Effector memory CD4-positive, alpha-beta T cell (primary cell): Measurements from ENCODE around the gene GLCCI1.

Experiments
- DNase-seq, 3 donors: peaks; one replicate each; pipeline ENCODE4 v3.0.0-alpha.2; 2020
- H3K27ac ChIP-seq: 2 replicates; pipeline ENCODE4 v1.7.0; 2013; ENCODE audit warnings: mild to moderate bottlenecking, low read length, moderate library complexity; ENCODE audit not compliant: insufficient read depth, poor library complexity, severe bottlenecking
- H3K27me3 ChIP-seq: replicated peaks from 2 replicates; pipeline ENCODE4 v1.7.0; 2013; ENCODE audit warnings: mild to moderate bottlenecking, low read length; ENCODE audit not compliant: insufficient read depth, control insufficient read depth, poor library complexity, severe bottlenecking
- H3K36me3 ChIP-seq: 2 replicates; pipeline ENCODE4 v1.7.0; 2013; ENCODE audit warnings: mild to moderate bottlenecking, low read length, moderate library complexity; ENCODE audit not compliant: control insufficient read depth, insufficient read depth
- H3K4me1 ChIP-seq: 2 replicates; pipeline ENCODE4 v1.7.0; 2013; ENCODE audit warnings: low read length, mild to moderate bottlenecking; ENCODE audit not compliant: control insufficient read depth, insufficient read depth, poor library complexity, severe bottlenecking
- H3K4me3 ChIP-seq: 2 replicates; pipeline ENCODE4 v1.7.0; 2013; ENCODE audit warnings: low read length, low read depth, mild to moderate bottlenecking; ENCODE audit not compliant: insufficient read depth, poor library complexity, severe bottlenecking
- H3K9me3 ChIP-seq: 2 replicates; pipeline ENCODE4 v1.7.0; 2013; ENCODE audit warnings: mild to moderate bottlenecking, low read length, moderate library complexity; ENCODE audit not compliant: control insufficient read depth
- total RNA-seq, 3 donors: gene quantifications; one replicate each; lab custom pipeline; 2026; lab: John Stamatoyannopoulos, UW

Gene GLCCI1
- 41.7 to 49.6 (median 46.3) reads per million in 3 donors for total RNA-seq

DNA sequence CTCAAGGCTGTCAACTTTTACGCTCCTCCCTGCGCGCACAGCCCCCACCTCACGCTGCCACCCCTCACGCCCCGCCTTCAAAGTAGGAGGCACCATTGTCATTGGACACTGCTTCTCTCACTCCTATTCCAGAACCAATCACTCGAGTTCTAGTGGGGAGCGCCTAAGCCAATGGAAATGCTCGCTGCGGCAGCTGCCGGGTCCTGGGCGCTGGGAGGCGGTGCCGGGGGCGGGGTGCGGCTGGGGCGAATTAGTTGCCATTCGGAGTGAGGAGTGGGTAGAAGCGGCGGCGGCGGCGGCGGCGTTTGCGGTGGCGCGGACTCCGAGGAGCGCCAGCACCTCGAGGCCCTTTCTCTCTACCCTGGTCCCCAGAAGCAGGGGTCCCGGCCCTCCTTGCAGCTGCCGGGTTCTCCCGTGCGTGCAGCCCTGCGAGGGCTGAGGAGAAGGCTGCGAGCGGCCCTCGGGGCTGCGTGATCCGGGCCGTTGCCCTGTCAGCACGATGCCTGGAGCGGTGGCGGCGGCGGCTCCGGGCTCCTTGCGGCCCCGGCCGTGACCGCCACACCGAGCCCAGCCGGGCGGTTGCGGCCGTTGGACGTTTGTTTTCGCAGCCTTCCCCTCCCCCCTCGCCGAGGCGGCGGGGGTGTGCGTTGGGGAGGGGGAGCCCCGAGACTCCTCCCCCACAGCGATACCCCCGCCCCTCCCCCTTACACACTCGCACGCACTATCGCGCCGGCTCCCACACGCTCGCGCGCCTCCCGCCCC, at the start of gene GLCCI1:
GLCCI1 (plus strand) TSS at position 253 of the 762 bp plus-strand sequence. CDS start 555 bp downstream, outside the sequence.
- Histone ChIP-seq H3K27me3 (no peaks in the 10 kb centered on the region), H3K4me3 (peak within 1 kb of the TSS; percentile 91), H3K36me3 (no peaks in the 10 kb centered on the region), H3K9me3 (no peaks in the 10 kb centered on the region), H3K27ac (peak within 1 kb of the TSS; percentile 88), H3K4me1 (peaks cover 4% of the 10 kb centered on the region)
- peak; percentile 92 to 96 (median 94) for DNase-seq

DNA sequence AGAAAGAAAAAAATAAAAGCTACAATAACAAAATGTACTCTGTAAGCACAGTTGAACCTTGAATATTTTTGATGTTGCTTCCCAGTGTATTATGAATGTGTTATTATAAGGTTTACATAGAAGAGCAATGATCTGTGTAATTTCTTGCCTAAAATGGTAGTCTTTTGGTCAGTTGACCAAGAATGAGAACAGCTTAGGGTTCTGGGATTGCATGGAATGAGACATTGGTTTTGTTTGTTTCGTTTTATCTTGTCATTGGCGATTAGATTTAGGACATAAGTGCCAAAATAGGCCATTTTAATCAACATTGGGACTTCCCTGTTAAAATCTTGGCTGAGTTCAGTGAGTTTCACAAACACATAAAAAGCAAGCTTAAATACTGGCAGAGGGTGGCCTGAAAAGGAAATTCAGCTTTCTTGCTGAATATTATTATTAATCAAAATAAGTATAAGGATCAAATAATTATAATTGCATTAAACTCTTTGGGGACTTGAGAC, 49.1 kb upstream of the GLCCI1 start:
- DNase-seq: no peak
- Histone ChIP-seq H3K27me3 (no peaks in the 10 kb centered on the region), H3K4me3 (no peak overlapping the region), H3K4me1 (no peaks in the 10 kb centered on the region), H3K36me3 (no peaks in the 10 kb centered on the region), H3K27ac (no peak overlapping the region), H3K9me3 (no peaks in the 10 kb centered on the region)

DNA sequence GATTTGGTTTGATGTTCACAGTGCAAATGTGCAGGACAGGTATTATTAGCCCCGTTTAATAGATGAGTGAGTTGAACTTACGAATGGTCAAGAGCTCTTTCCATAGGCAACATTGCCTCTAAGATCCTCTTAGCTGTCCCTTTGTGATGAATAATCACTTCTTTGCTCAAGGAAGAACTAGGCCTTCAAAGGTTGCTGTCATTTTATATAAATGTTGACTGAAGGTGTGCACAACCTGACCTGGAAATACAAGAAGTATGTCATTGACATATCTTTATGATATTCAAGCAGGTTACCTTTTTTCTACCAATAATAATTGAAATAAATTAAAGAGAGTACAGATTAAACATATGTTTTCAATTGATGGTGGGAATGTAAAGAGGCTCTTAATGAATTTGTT, 48.5 kb upstream of the GLCCI1 start:
- Histone ChIP-seq H3K9me3 (no peaks in the 10 kb centered on the region), H3K27ac (no peak overlapping the region), H3K36me3 (no peaks in the 10 kb centered on the region), H3K27me3 (no peaks in the 10 kb centered on the region), H3K4me1 (no peaks in the 10 kb centered on the region), H3K4me3 (peak overlapping the region; percentile 31)
- DNase-seq: no peak

DNA sequence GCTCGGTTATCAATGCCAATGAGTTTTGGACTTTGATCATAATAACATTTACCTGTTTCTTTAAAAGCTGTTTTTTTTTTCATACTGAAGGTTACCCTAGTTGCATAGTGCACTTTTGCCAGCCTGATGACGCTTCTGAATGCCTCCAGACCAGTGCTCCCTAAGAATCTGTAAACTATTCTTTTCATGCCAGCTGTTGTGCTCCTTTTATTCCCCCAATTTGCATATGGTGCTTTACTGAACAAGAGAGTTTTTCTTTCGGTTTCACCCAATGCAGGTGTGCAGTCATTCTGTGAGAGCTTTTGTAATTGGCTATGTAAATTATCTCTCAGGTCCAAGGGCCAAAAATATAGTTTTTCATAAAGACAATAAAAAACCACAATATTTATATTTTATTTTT, 48.1 kb upstream of the GLCCI1 start:
- no peaks in the 10 kb centered on the region for H3K27me3 ChIP-seq
- H3K9me3 ChIP-seq: no peaks in the 10 kb centered on the region
- DNase-seq: no peak
- H3K36me3 ChIP-seq: no peaks in the 10 kb centered on the region
- H3K4me1 ChIP-seq: no peaks in the 10 kb centered on the region
- peak overlapping the region; percentile 31 for H3K4me3 ChIP-seq
- H3K27ac ChIP-seq: no peak overlapping the region

DNA sequence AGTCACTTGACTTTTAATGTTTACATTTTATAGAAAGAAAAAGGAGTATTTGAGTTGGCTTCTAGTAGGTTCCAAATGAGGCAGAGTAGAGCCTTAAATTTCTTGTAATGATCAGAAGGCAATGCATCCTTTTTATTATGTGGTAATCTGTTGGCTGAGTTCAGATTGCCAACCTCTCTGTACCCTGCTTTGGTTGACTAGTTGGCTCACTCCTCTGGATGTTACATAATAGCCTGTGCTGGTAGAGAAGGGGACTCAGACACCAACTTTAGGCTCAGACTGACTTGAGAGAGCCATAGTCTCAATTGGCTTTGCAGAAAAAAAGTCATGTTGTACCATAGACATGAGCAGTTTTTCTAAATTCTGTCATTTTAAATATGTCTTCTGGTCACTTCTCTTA, 46.8 kb upstream of the GLCCI1 start:
- Histone ChIP-seq H3K4me1 (no peaks in the 10 kb centered on the region), H3K9me3 (no peaks in the 10 kb centered on the region), H3K27ac (no peak overlapping the region), H3K36me3 (no peaks in the 10 kb centered on the region), H3K4me3 (no peak overlapping the region), H3K27me3 (no peaks in the 10 kb centered on the region)
- no peak for DNase-seq

GRCh38 chr7:7922684-7923385, 45.8 kb upstream of the GLCCI1 start:
- Histone ChIP-seq H3K9me3 (no peaks in the 10 kb centered on the region), H3K4me3 (no peak overlapping the region), H3K27ac (no peak overlapping the region), H3K27me3 (no peaks in the 10 kb centered on the region), H3K4me1 (no peaks in the 10 kb centered on the region), H3K36me3 (no peaks in the 10 kb centered on the region)
- DNase-seq: no peak

- Histone ChIP-seq H3K9me3 (no peaks in the 10 kb centered on the region), H3K36me3 (no peaks in the 10 kb centered on the region), H3K27me3 (no peaks in the 10 kb centered on the region), H3K27ac (no peak overlapping the region), H3K4me3 (no peak overlapping the region), H3K4me1 (no peaks in the 10 kb centered on the region)
- DNase-seq: no peak
Observed at GRCh38 chr7:7923818-7924217, 44.8 kb upstream of the GLCCI1 start.

DNA sequence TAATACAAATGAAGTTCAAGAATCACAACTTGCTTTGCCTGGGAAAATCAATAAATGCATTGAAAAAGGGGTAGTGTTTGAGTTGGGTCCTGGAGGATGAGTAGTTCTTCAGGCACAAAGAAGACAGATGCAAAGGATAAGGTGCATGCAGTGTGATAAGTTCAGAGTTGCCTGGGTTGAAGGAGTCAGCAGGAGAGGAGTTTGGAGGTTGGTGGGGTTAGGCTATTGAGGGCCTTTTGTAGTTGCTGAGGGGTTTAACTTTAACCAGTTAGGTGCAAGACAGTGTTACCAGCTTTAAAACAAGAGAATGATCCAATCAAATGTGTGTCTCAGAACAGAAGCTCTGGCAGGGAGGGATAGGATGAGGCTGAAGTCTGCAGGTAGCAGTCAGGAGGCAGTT, 44.3 kb upstream of the GLCCI1 start:
- H3K9me3 ChIP-seq: no peaks in the 10 kb centered on the region
- no peaks in the 10 kb centered on the region for H3K36me3 ChIP-seq
- DNase-seq: no peak
- no peaks in the 10 kb centered on the region for H3K27me3 ChIP-seq
- H3K4me3 ChIP-seq: no peak overlapping the region
- H3K27ac ChIP-seq: no peak overlapping the region
- H3K4me1 ChIP-seq: no peaks in the 10 kb centered on the region

DNA sequence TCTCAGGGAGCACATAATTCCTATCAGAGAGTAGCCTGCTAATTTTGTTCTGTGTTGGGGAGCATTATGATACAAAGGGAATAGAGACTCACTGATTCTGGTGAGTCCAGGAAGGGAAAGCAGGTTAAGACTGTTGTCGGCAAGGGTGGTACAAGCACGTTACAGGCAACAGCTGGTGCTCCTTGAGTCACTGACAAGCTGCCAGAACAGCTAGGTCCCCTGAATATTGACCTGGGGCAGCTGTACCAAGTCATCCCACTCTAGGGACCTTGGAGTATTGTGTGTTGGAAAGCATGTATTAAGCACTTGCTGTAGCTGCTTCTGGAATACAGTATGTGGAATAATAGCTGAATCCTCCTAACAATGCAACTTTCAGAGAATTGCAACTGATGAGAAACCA, 37.0 kb upstream of the GLCCI1 start:
- Histone ChIP-seq H3K4me3 (no peak overlapping the region), H3K27ac (no peak overlapping the region), H3K36me3 (no peaks in the 10 kb centered on the region), H3K4me1 (no peaks in the 10 kb centered on the region), H3K27me3 (no peaks in the 10 kb centered on the region), H3K9me3 (no peaks in the 10 kb centered on the region)
- DNase-seq: no peak

GRCh38 chr7:7932553-7932952, 36.0 kb upstream of the GLCCI1 start:
- Histone ChIP-seq H3K27me3 (no peaks in the 10 kb centered on the region), H3K27ac (no peak overlapping the region), H3K9me3 (no peaks in the 10 kb centered on the region), H3K4me1 (no peaks in the 10 kb centered on the region), H3K4me3 (no peak overlapping the region), H3K36me3 (no peaks in the 10 kb centered on the region)
- no peak for DNase-seq
